DOHH2 (cell line): ENCODE data around the gene MRPL48.

Source experiments
- CTCF ChIP-seq: fragments of 200-600 bp; sonication (generic); IDR thresholded peaks from one replicate; pipeline ENCODE4 v1.5.1; 2014; ENCODE audit warnings: antibody characterized with exemption, mild to moderate bottlenecking, low read depth, low read length; ENCODE audit not compliant: poor library complexity, severe bottlenecking
- EZH2phosphoT487 ChIP-seq: fragments of 200-600 bp; sonication (generic); IDR thresholded peaks from 2 replicates; pipeline ENCODE4 v1.6.1; 2017; ENCODE audit warnings: borderline replicate concordance, mild to moderate bottlenecking, antibody characterized with exemption, low read length, moderate library complexity, mixed read lengths

GRCh38 chr11:73808052-73808451 is 20.4 kb downstream of the MRPL48 start:
- TF ChIP-seq CTCF, result no peak
- no peak for TF ChIP-seq EZH2phosphoT487
